Endothelial cell of umbilical vein (primary cell): Measurements from ENCODE around the gene CACNA1A.

ENCODE experiments used
- CTCF ChIP-seq, 2 donors: IDR thresholded peaks; 1 replicate in 1 of 2; 2 replicates in 1 of 2; pipeline ENCODE4 v1.5.1; 2011; ENCODE audit warnings: low read length in 2 of 2, mild to moderate bottlenecking in 2 of 2, moderate library complexity in 2 of 2, control low read depth in 1 of 2, inconsistent platforms in 1 of 2, low read depth in 1 of 2; ENCODE audit not compliant: insufficient read depth in 1 of 2; ENCODE audit errors: extremely low read depth in 1 of 2
- GATA2 ChIP-seq: IDR thresholded peaks from 2 replicates; pipeline ENCODE4 v1.7.0; 2011; ENCODE audit warnings: low read depth, mild to moderate bottlenecking, moderate library complexity, mixed read lengths, low read length; ENCODE audit not compliant: insufficient read length, insufficient read depth
- POLR2A ChIP-seq: IDR thresholded peaks from 2 replicates; pipeline ENCODE4 v1.6.1; 2012; ENCODE audit warnings: low read depth, mild to moderate bottlenecking, control low read depth, low read length

GRCh38 chr19:13417054-13417453, 89.2 kb downstream of the CACNA1A start:
- TF ChIP-seq CTCF (IDR thresholded peaks at IDR 0.05; ENCODE audit: extremely low read depth in 1 of 2, insufficient read depth in 1 of 2, low read depth in 1 of 2, low read length in 2 of 2): no peak
- TF ChIP-seq POLR2A: no peak
- TF ChIP-seq GATA2: no peak
